K562 treated with DMSO at 1 percent for 12 hours (cell line): Measurements from ENCODE around the gene LELP1. TPM values are rescaled to one million over a fixed set of nuclear protein-coding genes. Genes with fewer than 3 reads are reported as not detected.

ENCODE experiments used
- total RNA-seq: library from RNA; unstranded; fragments of 300-600 nt; gene quantifications from 2 replicates; pipeline ENCODE4 v1.2.3, GENCODE V29; 2022; ENCODE audit not compliant: insufficient read depth

LELP1 gene
- not detected in 2 replicates for total RNA-seq

GRCh38 chr1:153203130-153203529, at the start of gene LELP1:
Gene LELP1, plus strand, starts transcription at chr1:153203430. Its CDS starts 1,278 bp downstream, at chr1:153204708.

GRCh38 chr1:153217212-153217611, 14.0 kb downstream of the LELP1 start, which contains the start of gene PRR9:
Gene PRR9, plus strand, starts transcription at chr1:153217584. Its CDS starts 561 bp downstream, at chr1:153218145.

Other genes with a start within 250 kb of the LELP1 start
- not detected in 2 replicates for gene SPRR4, start 232.8 kb upstream of the LELP1 start, total RNA-seq
- not detected in 2 replicates for gene SPRR1A, start 219.3 kb upstream of the LELP1 start, total RNA-seq
- gene SPRR3, start 201.7 kb upstream of the LELP1 start, total RNA-seq = not detected in 2 replicates
- gene SPRR1B, start 172.2 kb upstream of the LELP1 start, total RNA-seq = not detected in 2 replicates
- gene SPRR2D, start 162.3 kb upstream of the LELP1 start, total RNA-seq = 31.6 and 32.8 TPM in 2 replicates
- gene SPRR2A, start 145.9 kb upstream of the LELP1 start, total RNA-seq = not detected in 2 replicates
- not detected in 2 replicates for gene SPRR2B, start 131.8 kb upstream of the LELP1 start, total RNA-seq
- not detected in 2 replicates for gene SPRR2E, start 108.9 kb upstream of the LELP1 start, total RNA-seq
- not detected in 2 replicates for gene SPRR2F, start 89.9 kb upstream of the LELP1 start, total RNA-seq
- gene SPRR2G, start 52.5 kb upstream of the LELP1 start, total RNA-seq = not detected in 2 replicates
- 1.7 and 2.4 TPM in 2 replicates for gene PRR9, start 14.2 kb downstream of the LELP1 start, total RNA-seq
- gene LORICRIN, start 56.3 kb downstream of the LELP1 start, total RNA-seq = not detected in 2 replicates
- not detected in 2 replicates for gene PGLYRP3, start 109.5 kb downstream of the LELP1 start, total RNA-seq
- 4.4 and 4.9 TPM in 2 replicates for gene PGLYRP4, start 145.4 kb downstream of the LELP1 start, total RNA-seq
- not detected in 2 replicates for gene S100A9, start 154.4 kb downstream of the LELP1 start, total RNA-seq
- gene S100A12, start 172.2 kb downstream of the LELP1 start, total RNA-seq = not detected in 2 replicates
- not detected in 2 replicates for gene S100A8, start 187.6 kb downstream of the LELP1 start, total RNA-seq
- 0.22 TPM in 1 of 2 replicates, not detected in the other for gene S100A7A, start 213.1 kb downstream of the LELP1 start, total RNA-seq